IPS-18c (cell line): Measurements from ENCODE around the gene SRM.
"Not testable (repeated sequence)": the region's sequence is repeated elsewhere in the genome, so short reads cannot be mapped to it uniquely, and the experiment has no call there.

ENCODE experiments used
- H3K4me3 ChIP-seq: 2 replicates; pipeline ENCODE4 v1.7.0; 2013; ENCODE audit warnings: low read depth, mild to moderate bottlenecking, low read length, moderate library complexity; ENCODE audit not compliant: insufficient read depth
- H3K9me3 ChIP-seq: one replicate; pipeline ENCODE4 v1.6.1; 2013; ENCODE audit warnings: mild to moderate bottlenecking, low read length, moderate library complexity; ENCODE audit not compliant: control insufficient read depth, insufficient read depth

The SRM gene

GRCh38 chr1:11037019-11037739 is 22.6 kb downstream of the SRM start:
- H3K4me3 ChIP-seq, H3K9me3 ChIP-seq: not testable (repeated sequence)

- Histone ChIP-seq H3K9me3 (no peaks in the 10 kb centered on the region), H3K4me3 (no peak overlapping the region)
These were observed 28.1 kb downstream of the SRM start for GRCh38 chr1:11031624-11032262.

GRCh38 chr1:11030865-11031264 is 29.0 kb downstream of the SRM start:
- H3K9me3 ChIP-seq: no peaks in the 10 kb centered on the region
- no peak overlapping the region for H3K4me3 ChIP-seq

GRCh38 chr1:11028018-11028417 is 31.8 kb downstream of the SRM start:
- Histone ChIP-seq H3K4me3 (no peak overlapping the region), H3K9me3 (no peaks in the 10 kb centered on the region)

- Histone ChIP-seq H3K9me3 (no peaks in the 10 kb centered on the region), H3K4me3 (no peak overlapping the region)
These were observed 32.5 kb downstream of the SRM start for GRCh38 chr1:11027316-11027715.

GRCh38 chr1:11026903-11027302 is 32.9 kb downstream of the SRM start:
- Histone ChIP-seq H3K9me3 (no peaks in the 10 kb centered on the region), H3K4me3 (no peak overlapping the region)

GRCh38 chr1:11026052-11026451 is 33.8 kb downstream of the SRM start:
- no peaks in the 10 kb centered on the region for H3K9me3 ChIP-seq
- H3K4me3 ChIP-seq: no peak overlapping the region

GRCh38 chr1:11025618-11026017 is 34.2 kb downstream of the SRM start:
- no peaks in the 10 kb centered on the region for H3K9me3 ChIP-seq

GRCh38 chr1:11024874-11025203 is 35.0 kb downstream of the SRM start:
- H3K4me3 ChIP-seq: no peak overlapping the region
- H3K9me3 ChIP-seq: no peaks in the 10 kb centered on the region

More at GRCh38 chr1:11025618-11026017, 34.2 kb downstream of the SRM start:
- no peak overlapping the region for H3K4me3 ChIP-seq

GRCh38 chr1:11024154-11024873 is 35.5 kb downstream of the SRM start:
- no peaks in the 10 kb centered on the region for H3K9me3 ChIP-seq
- no peak overlapping the region for H3K4me3 ChIP-seq

- Histone ChIP-seq H3K4me3 (no peak overlapping the region), H3K9me3 (no peaks in the 10 kb centered on the region)
These were observed 36.6 kb downstream of the SRM start for GRCh38 chr1:11023201-11023600.

- Histone ChIP-seq H3K9me3 (no peaks in the 10 kb centered on the region), H3K4me3 (no peak overlapping the region)
These were observed 39.8 kb downstream of the SRM start for GRCh38 chr1:11019971-11020370.

GRCh38 chr1:11019358-11019757 is 40.5 kb downstream of the SRM start:
- not testable (repeated sequence) for H3K9me3 ChIP-seq, H3K4me3 ChIP-seq

- Histone ChIP-seq H3K4me3 (peak overlapping the region; percentile 100), H3K9me3 (peaks cover 2% of the 10 kb centered on the region)
These were observed 46.7 kb downstream of the SRM start for GRCh38 chr1:11013160-11013531.

GRCh38 chr1:11012260-11013159 is 47.3 kb downstream of the SRM start, which contains the start of gene TARDBP:
Gene TARDBP, plus strand, starts transcription at chr1:11012654. Its CDS starts 1,074 bp downstream, at chr1:11013728.
- peak within 1 kb of the TSS; percentile 100 for H3K4me3 ChIP-seq
- H3K9me3 ChIP-seq: peaks cover 2% of the 10 kb centered on the region
